ENCODE measurements around the gene NAV2.

DNA sequence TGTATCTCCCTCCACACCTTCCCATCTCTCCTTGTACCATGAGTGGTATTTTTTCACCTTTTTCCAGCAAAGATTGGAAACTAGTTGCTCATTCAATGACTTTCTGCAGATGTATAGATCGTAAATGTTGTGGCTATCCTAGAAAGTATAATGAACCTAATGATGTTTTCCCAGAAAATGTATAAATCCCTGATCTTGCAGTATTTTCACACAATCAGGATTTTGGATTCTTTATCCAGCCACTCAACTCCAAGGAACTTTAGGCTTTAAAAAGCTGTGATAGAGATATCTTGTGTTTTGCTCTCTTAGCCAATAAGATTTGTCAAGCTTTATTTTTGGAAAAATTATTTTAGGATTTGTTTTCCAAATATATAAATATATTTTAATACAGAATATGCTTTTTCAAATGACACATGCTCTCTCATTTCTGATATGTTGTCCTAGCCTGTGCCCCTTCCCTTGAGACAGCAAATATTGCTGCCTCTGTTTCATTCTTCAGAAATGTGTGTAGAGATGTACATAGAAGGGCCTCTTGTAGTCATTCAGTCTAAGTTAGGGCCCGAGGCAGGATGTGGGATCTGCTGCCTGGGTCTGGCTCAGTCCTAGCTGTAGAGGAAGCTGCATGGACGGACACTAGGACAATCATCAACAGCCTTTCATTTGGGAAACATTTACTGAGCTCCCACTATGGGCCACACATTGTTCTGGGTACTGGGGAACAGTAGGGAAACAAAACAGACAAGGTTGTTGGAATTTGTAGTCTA, 62.4 kb downstream of the NAV2 start:
- TF ChIP-seq EZH2phosphoT487 (IDR thresholded peaks at IDR 0.05; ENCODE audit: low read length), result no peak
- TF ChIP-seq, protein P1, sequence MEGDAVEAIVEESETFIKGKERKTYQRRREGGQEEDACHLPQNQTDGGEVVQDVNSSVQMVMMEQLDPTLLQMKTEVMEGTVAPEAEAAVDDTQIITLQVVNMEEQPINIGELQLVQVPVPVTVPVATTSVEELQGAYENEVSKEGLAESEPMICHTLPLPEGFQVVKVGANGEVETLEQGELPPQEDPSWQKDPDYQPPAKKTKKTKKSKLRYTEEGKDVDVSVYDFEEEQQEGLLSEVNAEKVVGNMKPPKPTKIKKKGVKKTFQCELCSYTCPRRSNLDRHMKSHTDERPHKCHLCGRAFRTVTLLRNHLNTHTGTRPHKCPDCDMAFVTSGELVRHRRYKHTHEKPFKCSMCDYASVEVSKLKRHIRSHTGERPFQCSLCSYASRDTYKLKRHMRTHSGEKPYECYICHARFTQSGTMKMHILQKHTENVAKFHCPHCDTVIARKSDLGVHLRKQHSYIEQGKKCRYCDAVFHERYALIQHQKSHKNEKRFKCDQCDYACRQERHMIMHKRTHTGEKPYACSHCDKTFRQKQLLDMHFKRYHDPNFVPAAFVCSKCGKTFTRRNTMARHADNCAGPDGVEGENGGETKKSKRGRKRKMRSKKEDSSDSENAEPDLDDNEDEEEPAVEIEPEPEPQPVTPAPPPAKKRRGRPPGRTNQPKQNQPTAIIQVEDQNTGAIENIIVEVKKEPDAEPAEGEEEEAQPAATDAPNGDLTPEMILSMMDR (IDR thresholded peaks at IDR 0.05; ENCODE audit: low read length), result no peak
